Memory B cell (primary cell): Measurements from ENCODE around the gene PDE8A.
"Not testable (repeated sequence)": the region's sequence is repeated elsewhere in the genome, so short reads cannot be mapped to it uniquely, and the experiment has no call there.

Experiments used
- ATAC-seq: fragments of 150-1000 bp; cut with Tn5 transposase; 2 replicates; pipeline ENCODE4 v1.10.0; 2021; ENCODE audit warnings: low read depth, mild to moderate bottlenecking, moderate library complexity
- DNase-seq, 2 donors: peaks; one replicate each; pipeline ENCODE4 v3.0.0; 2022; ENCODE audit warnings: low spot score in 2 of 2
- H3K27ac Mint-ChIP-seq: one replicate; pipeline ENCODE4 v1.8.0; 2022; ENCODE audit warnings: mild to moderate bottlenecking, moderate library complexity, mixed read lengths
- H3K27me3 Mint-ChIP-seq: one replicate; pipeline ENCODE4 v1.8.0; 2022; ENCODE audit warnings: mixed read lengths
- H3K36me3 Mint-ChIP-seq: one replicate; pipeline ENCODE4 v1.8.0; 2022; ENCODE audit warnings: mild to moderate bottlenecking, mixed read lengths
- H3K4me1 Mint-ChIP-seq: one replicate; pipeline ENCODE4 v1.8.0; 2022; ENCODE audit warnings: mixed read lengths
- H3K4me3 Mint-ChIP-seq: one replicate; pipeline ENCODE4 v1.8.0; 2022; ENCODE audit warnings: mild to moderate bottlenecking, moderate library complexity, mixed read lengths
- H3K9me3 Mint-ChIP-seq: one replicate; pipeline ENCODE4 v1.8.0; 2022; ENCODE audit warnings: mixed read lengths

PDE8A gene

GRCh38 chr15:85005746-85006145 lies 24.1 kb downstream of the PDE8A start:
- Mint-ChIP-seq H3K36me3 (no peaks in the 10 kb centered on the region), H3K4me1 (peaks cover 56% of the 10 kb centered on the region), H3K4me3 (no peak overlapping the region), H3K9me3 (no peaks in the 10 kb centered on the region), H3K27me3 (no peaks in the 10 kb centered on the region), H3K27ac (no peak overlapping the region)
- DNase-seq (no peak), ATAC-seq (no peak)

GRCh38 chr15:85006201-85006600 lies 24.5 kb downstream of the PDE8A start:
- DNase-seq, result no peak
- Mint-ChIP-seq H3K4me1 (peaks cover 56% of the 10 kb centered on the region), H3K27me3 (no peaks in the 10 kb centered on the region), H3K27ac (no peak overlapping the region), H3K36me3 (no peaks in the 10 kb centered on the region), H3K4me3 (no peak overlapping the region), H3K9me3 (no peaks in the 10 kb centered on the region)
- no peak for ATAC-seq

- ATAC-seq (no peak), DNase-seq (no peak)
- H3K4me1 Mint-ChIP-seq, result peaks cover 52% of the 10 kb centered on the region
These were observed 25.0 kb downstream of the PDE8A start for GRCh38 chr15:85006655-85007054.

GRCh38 chr15:85007137-85007536 lies 25.5 kb downstream of the PDE8A start:
- Mint-ChIP-seq H3K27me3 (no peaks in the 10 kb centered on the region), H3K9me3 (no peaks in the 10 kb centered on the region), H3K27ac (no peak overlapping the region), H3K36me3 (no peaks in the 10 kb centered on the region), H3K4me3 (no peak overlapping the region), H3K4me1 (peaks cover 51% of the 10 kb centered on the region)
- DNase-seq (no peak), ATAC-seq (no peak)

More at GRCh38 chr15:85006655-85007054, 25.0 kb downstream of the PDE8A start:
- Mint-ChIP-seq H3K36me3 (no peaks in the 10 kb centered on the region), H3K27me3 (no peaks in the 10 kb centered on the region), H3K9me3 (no peaks in the 10 kb centered on the region), H3K27ac (no peak overlapping the region), H3K4me3 (no peak overlapping the region)

- H3K36me3 Mint-ChIP-seq, result no peaks in the 10 kb centered on the region
- DNase-seq (no peak), ATAC-seq (no peak)
- no peak overlapping the region for H3K27ac Mint-ChIP-seq
- H3K27me3 Mint-ChIP-seq, result no peaks in the 10 kb centered on the region
- no peaks in the 10 kb centered on the region for H3K9me3 Mint-ChIP-seq
- no peak overlapping the region for H3K4me3 Mint-ChIP-seq
- H3K4me1 Mint-ChIP-seq, result peaks cover 46% of the 10 kb centered on the region
These were observed 26.2 kb downstream of the PDE8A start for GRCh38 chr15:85007741-85008397.

GRCh38 chr15:85008474-85009260 lies 27.0 kb downstream of the PDE8A start:
- Mint-ChIP-seq H3K4me3 (no peak overlapping the region), H3K27me3 (no peaks in the 10 kb centered on the region), H3K27ac (peak overlapping the region; percentile 43), H3K4me1 (peaks cover 47% of the 10 kb centered on the region), H3K9me3 (no peaks in the 10 kb centered on the region), H3K36me3 (no peaks in the 10 kb centered on the region)
- ATAC-seq (no peak), DNase-seq (no peak)

- Mint-ChIP-seq H3K36me3 (no peaks in the 10 kb centered on the region), H3K9me3 (no peaks in the 10 kb centered on the region), H3K27ac (no peak overlapping the region), H3K4me1 (peaks cover 44% of the 10 kb centered on the region), H3K4me3 (no peak overlapping the region), H3K27me3 (no peaks in the 10 kb centered on the region)
- DNase-seq, result no peak
- no peak for ATAC-seq
These were observed 27.8 kb downstream of the PDE8A start for GRCh38 chr15:85009435-85009834.

GRCh38 chr15:85010071-85010385 lies 28.4 kb downstream of the PDE8A start:
- DNase-seq, result no peak
- H3K27ac Mint-ChIP-seq, result peak overlapping the region; percentile 12
- peak; percentile 40 for ATAC-seq
- peaks cover 49% of the 10 kb centered on the region for H3K4me1 Mint-ChIP-seq
- H3K36me3 Mint-ChIP-seq, result no peaks in the 10 kb centered on the region
- no peak overlapping the region for H3K4me3 Mint-ChIP-seq
- H3K27me3 Mint-ChIP-seq, result no peaks in the 10 kb centered on the region
- H3K9me3 Mint-ChIP-seq, result no peaks in the 10 kb centered on the region

- no peaks in the 10 kb centered on the region for H3K9me3 Mint-ChIP-seq
- DNase-seq, result no peak
- H3K27me3 Mint-ChIP-seq, result no peaks in the 10 kb centered on the region
- ATAC-seq, result peak; percentile 42
- H3K27ac Mint-ChIP-seq, result peak overlapping the region; percentile 12
- no peaks in the 10 kb centered on the region for H3K36me3 Mint-ChIP-seq
- H3K4me3 Mint-ChIP-seq, result peak overlapping the region; percentile 31
- peaks cover 53% of the 10 kb centered on the region for H3K4me1 Mint-ChIP-seq
These were observed 28.9 kb downstream of the PDE8A start for GRCh38 chr15:85010386-85011159.

- Mint-ChIP-seq H3K4me3 (peak overlapping the region; percentile 31), H3K9me3 (no peaks in the 10 kb centered on the region), H3K27me3 (no peaks in the 10 kb centered on the region), H3K27ac (peak overlapping the region; percentile 12), H3K36me3 (no peaks in the 10 kb centered on the region), H3K4me1 (peaks cover 55% of the 10 kb centered on the region)
- ATAC-seq (peak; percentile 39), DNase-seq (no peak)
These were observed 29.5 kb downstream of the PDE8A start for GRCh38 chr15:85011160-85011571.

- not testable (repeated sequence) for DNase-seq, ATAC-seq, H3K4me3 Mint-ChIP-seq, H3K36me3 Mint-ChIP-seq, H3K27ac Mint-ChIP-seq, H3K27me3 Mint-ChIP-seq, H3K9me3 Mint-ChIP-seq
- H3K4me1 Mint-ChIP-seq, result peaks cover 54% of the 10 kb centered on the region
These were observed 30.1 kb downstream of the PDE8A start for GRCh38 chr15:85011724-85012123.

- no peak for DNase-seq
- peak; percentile 41 for ATAC-seq
- Mint-ChIP-seq H3K36me3 (no peaks in the 10 kb centered on the region), H3K9me3 (no peaks in the 10 kb centered on the region), H3K27ac (no peak overlapping the region), H3K27me3 (no peaks in the 10 kb centered on the region), H3K4me3 (no peak overlapping the region), H3K4me1 (peaks cover 41% of the 10 kb centered on the region)
These were observed 32.1 kb downstream of the PDE8A start for GRCh38 chr15:85013785-85014184.

GRCh38 chr15:85014932-85015331 lies 33.3 kb downstream of the PDE8A start:
- Mint-ChIP-seq H3K4me1 (peaks cover 36% of the 10 kb centered on the region), H3K27me3 (no peaks in the 10 kb centered on the region), H3K27ac (no peak overlapping the region), H3K36me3 (no peaks in the 10 kb centered on the region), H3K9me3 (no peaks in the 10 kb centered on the region), H3K4me3 (peak overlapping the region; percentile 45)
- DNase-seq (no peak), ATAC-seq (peak; percentile 29)

GRCh38 chr15:85016275-85016674 lies 34.6 kb downstream of the PDE8A start:
- no peak for ATAC-seq
- Mint-ChIP-seq H3K36me3 (no peaks in the 10 kb centered on the region), H3K4me1 (peaks cover 26% of the 10 kb centered on the region), H3K4me3 (no peak overlapping the region), H3K27ac (no peak overlapping the region), H3K9me3 (no peaks in the 10 kb centered on the region), H3K27me3 (no peaks in the 10 kb centered on the region)
- DNase-seq, result no peak
